22Rv1 (cell line): Measurements from ENCODE around the gene PHF13.

ENCODE experiments used
- H3K27ac ChIP-seq: fragments of 450-650 bp; 2 replicates; pipeline ENCODE4 v1.5.1; 2017
- CTCF ChIP-seq: fragments of 450-650 bp; IDR thresholded peaks from 2 replicates; pipeline ENCODE4 v1.5.1; 2017; ENCODE audit warnings: mild to moderate bottlenecking
- ZFX ChIP-seq: fragments of 450-650 bp; IDR thresholded peaks from 2 replicates; pipeline ENCODE4 v1.6.1; 2017; ENCODE audit warnings: antibody characterized with exemption, borderline replicate concordance

The PHF13 gene

GRCh38 chr1:6577831-6578525 is 35.6 kb upstream of the PHF13 start:
- no peak overlapping the region for H3K27ac ChIP-seq
- TF ChIP-seq CTCF, result no peak
- TF ChIP-seq ZFX, result no peak

GRCh38 chr1:6578624-6579373 is 34.7 kb upstream of the PHF13 start:
- TF ChIP-seq CTCF, result no peak
- TF ChIP-seq ZFX, result no peak
- H3K27ac ChIP-seq, result no peak overlapping the region

DNA sequence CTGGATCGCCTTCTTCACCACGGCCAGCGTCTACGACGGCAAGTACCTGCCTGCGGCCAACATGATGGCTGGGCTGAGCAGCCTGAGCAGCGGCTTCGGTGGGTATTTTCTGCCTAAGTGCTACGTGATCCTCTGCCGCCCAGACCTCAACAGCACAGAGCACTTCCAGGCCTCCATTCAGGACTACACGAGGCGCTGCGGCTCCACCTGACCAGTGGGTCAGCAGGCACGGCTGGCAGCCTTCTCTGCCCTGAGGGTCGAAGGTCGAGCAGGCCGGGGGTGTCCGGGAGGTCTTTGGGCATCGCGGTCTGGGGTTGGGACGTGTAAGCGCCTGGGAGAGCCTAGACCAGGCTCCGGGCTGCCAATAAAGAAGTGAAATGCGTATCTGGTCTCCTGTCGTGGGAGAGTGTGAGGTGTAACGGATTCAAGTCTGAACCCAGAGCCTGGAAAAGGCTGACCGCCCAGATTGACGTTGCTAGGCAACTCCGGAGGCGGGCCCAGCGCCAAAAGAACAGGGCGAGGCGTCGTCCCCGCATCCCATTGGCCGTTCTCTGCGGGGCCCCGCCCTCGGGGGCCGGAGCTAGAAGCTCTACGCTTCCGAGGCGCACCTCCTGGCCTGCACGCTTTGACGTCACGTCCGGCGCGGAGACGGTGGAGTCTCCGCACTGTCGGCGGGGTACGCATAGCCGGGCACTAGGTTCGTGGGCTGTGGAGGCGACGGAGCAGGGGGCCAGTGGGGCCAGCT is 34.0 kb upstream of the PHF13 start, which contains the start of gene ZBTB48:
ZBTB48 (plus strand) TSS at position 621 of the 745 bp plus-strand sequence. CDS start 616 bp downstream, outside the sequence.
- TF ChIP-seq ZFX, result no peak
- no peak for TF ChIP-seq CTCF
- H3K27ac ChIP-seq, result peak within 1 kb of the TSS; percentile 79

DNA sequence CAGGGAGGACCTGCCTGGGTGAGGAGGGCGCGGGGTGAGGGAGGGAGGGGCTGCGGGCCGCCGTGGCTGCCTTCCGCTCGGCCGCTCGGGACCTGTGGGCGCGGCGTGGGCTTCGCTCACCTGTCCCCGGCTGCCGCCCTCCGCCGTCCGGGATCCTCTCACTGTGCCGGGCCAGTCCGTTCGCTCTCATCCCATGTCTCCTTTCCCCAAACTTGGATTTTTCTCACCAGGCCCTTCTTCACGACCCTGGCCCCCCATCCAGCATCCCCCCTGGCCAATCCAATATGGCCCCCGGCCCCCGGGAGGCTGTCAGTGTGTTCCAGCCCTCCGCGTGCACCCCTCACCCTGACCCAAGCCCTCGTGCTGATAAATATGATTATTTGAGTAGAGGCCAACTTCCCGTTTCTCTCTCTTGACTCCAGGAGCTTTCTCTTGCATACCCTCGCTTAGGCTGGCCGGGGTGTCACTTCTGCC is 33.4 kb upstream of the PHF13 start:
- peak overlapping the region; percentile 79 for H3K27ac ChIP-seq

GRCh38 chr1:6580593-6581409 is 32.7 kb upstream of the PHF13 start:
- peak overlapping the region; percentile 79 for H3K27ac ChIP-seq

More for the DNA sequence above, 33.4 kb upstream of the PHF13 start:
- no peak for TF ChIP-seq CTCF
- no peak for TF ChIP-seq ZFX

More at GRCh38 chr1:6580593-6581409, 32.7 kb upstream of the PHF13 start:
- no peak for TF ChIP-seq CTCF
- no peak for TF ChIP-seq ZFX
